Muscle of leg (tissue), 11 donors: Measurements from ENCODE around the gene TMC6. TPM values are rescaled to one million over a fixed set of nuclear protein-coding genes. Genes with fewer than 3 reads are reported as not detected.

ENCODE experiments used
- DNase-seq: peaks from one replicate; pipeline ENCODE4 v3.0.0; 2013
- H3K27ac ChIP-seq: one replicate; pipeline ENCODE4 v1.5.1; 2013; ENCODE audit warnings: mild to moderate bottlenecking, low read length, control low read depth
- H3K27me3 ChIP-seq: one replicate; pipeline ENCODE4 v1.6.1; 2013; ENCODE audit warnings: low read length; ENCODE audit not compliant: control insufficient read depth, insufficient read depth
- H3K36me3 ChIP-seq: one replicate; pipeline ENCODE4 v1.6.1; 2013; ENCODE audit warnings: low read length; ENCODE audit not compliant: control insufficient read depth, insufficient read depth
- H3K4me1 ChIP-seq: one replicate; pipeline ENCODE4 v1.6.1; 2013; ENCODE audit warnings: low read length; ENCODE audit not compliant: control insufficient read depth, insufficient read depth
- H3K4me3 ChIP-seq: one replicate; pipeline ENCODE4 v1.5.1; 2013; ENCODE audit warnings: low read length, control low read depth
- H3K9me3 ChIP-seq: replicated peaks from 2 replicates; pipeline ENCODE4 v1.6.1; 2013; ENCODE audit warnings: low read depth, low read length; ENCODE audit not compliant: control insufficient read depth
- WGBS: methylation state at CpG from one replicate; pipeline ENCODE4 v1.1.5; 2013; ENCODE audit warnings: missing lambda C conversion rate; ENCODE audit not compliant: insufficient coverage; 5-methylcytosine and 5-hydroxymethylcytosine counted together
- polyA plus RNA-seq, 8 donors: library from polyadenylated mRNA; unstranded; fragments of 120-200 nt; gene quantifications; one replicate each; pipeline versions ENCODE4 v1.2.1 to v1.2.3, GENCODE V29; 2013; ENCODE audit warnings: inconsistent platforms in 1 of 8, low replicate concordance in 1 of 8; ENCODE audit not compliant: insufficient read length in 8 of 8, insufficient read depth in 1 of 8
- total RNA-seq: library from RNA; stranded (reverse); fragments of 120-200 nt; gene quantifications from one replicate; pipeline ENCODE4 v1.2.4, GENCODE V29; 2013

Gene TMC6
- total and polyA plus RNA-seq, 9 donors: 21.6 to 40.7 (median 26.1) TPM

DNA sequence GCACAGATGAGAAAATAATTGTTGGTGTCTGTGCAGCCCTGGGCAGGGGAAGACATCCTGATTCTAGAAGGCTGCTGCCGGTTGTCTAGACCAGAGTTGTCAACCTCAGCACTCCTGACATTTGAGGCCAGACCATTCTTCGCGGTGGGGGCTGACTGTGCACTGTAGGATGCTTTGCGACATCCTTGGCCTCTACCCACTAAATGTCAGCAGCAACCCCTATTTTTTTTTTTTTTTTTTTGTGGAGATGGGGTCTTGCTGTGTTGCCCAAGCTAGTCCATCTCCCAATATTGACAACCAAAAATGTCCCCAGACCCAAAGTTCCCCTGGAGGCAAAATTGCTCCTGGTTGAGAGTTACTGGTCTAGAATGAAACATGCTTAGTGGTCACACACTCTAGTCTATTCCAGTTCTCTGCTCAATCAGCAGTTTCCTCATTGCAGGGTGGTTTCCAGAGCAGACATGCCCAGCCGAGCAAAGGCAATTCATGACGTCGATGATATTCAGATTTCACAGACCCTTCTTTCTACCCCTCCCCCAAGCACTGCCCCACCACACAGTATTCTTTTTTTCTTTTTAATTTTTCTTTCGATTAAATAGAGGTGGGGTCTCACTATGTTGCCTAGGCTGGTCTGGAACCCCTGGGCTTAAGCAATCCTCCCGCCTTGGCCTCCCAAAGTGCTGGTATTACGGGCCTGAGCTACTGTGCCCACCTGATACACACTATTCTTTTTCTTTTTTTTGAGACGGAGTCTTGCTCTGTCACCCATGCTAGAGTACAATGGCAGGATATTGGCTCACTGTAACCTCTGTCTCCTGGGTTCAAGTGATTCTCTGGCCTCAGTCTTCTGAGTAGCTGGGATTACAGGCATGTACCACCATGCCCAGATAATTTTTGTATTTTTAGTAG, 26.6 kb upstream of the TMC6 start:
- 77% methylated on average over 5 of the region's 11 CpGs for WGBS
- DNase-seq: no peak
- peaks cover 9% of the 10 kb centered on the region for H3K4me1 ChIP-seq
- H3K9me3 ChIP-seq: no peaks in the 10 kb centered on the region
- no peak overlapping the region for H3K4me3 ChIP-seq
- no peaks in the 10 kb centered on the region for H3K27me3 ChIP-seq
- H3K27ac ChIP-seq: no peak overlapping the region
- H3K36me3 ChIP-seq: no peaks in the 10 kb centered on the region

DNA sequence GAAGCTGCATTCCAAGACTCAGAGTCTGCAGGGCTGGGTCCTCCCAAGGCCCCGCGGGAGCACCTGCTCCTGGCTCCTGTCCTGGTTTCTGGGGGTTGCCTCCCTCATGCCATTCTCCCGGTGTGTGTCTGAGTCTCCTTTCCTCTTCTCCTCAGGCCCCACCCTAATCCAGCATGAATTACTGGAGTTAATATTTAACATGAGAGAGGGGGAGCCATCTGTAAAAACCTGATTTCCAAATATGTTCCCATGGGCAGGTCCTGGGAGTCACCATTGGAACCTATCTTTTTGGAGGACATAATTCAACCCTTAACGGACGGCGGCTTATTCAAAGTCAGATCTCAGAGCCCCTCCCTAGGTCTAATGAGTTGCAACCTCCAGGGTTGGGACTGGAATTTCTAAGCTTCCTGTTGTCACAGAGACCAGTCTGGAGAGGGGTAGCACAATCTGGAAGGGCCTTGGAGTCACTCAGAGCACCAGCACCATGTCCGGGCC, 23.0 kb upstream of the TMC6 start:
- 64% methylated on average over 4 of the region's 7 CpGs for WGBS
- Histone ChIP-seq H3K27ac (no peak overlapping the region), H3K36me3 (no peaks in the 10 kb centered on the region), H3K9me3 (no peaks in the 10 kb centered on the region), H3K27me3 (no peaks in the 10 kb centered on the region), H3K4me1 (peaks cover 17% of the 10 kb centered on the region), H3K4me3 (no peak overlapping the region)
- no peak for DNase-seq

DNA sequence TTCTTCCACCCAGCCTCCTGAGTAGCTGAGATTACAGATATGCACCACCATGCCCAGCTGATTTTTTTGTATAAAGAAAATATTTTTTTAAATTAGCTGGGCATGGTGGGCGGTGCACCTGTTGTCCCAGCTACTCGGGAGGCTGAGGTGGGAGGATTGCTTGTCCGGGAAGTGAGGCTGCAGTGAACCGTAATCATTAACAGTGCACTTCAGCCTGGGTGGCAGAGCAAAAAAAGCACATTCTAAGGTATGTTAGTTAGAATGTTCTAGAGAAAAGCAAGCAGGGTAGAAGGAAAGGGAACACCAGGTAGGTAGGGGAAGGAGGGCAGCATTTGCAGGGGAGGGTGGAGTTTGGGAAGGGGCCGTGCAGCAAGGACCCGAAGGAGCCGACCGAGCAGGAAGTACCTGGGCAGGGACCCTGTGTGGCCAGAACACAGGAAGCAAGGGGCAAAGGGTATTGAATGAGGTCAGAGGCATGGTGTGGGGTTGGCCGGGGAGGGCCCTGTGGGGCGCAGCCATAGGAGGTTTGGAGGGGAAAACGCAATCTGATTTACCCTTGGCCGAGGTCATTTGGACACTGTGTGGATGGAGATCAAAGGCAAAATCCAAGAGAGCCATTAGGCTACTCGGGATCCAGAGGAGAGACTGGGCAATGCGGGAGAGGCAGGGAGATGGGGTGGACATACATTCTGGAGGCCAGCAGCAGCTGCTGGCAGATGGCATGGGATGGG, 19.9 kb upstream of the TMC6 start:
- 51% methylated on average over 14 of the region's 14 CpGs for WGBS

DNA sequence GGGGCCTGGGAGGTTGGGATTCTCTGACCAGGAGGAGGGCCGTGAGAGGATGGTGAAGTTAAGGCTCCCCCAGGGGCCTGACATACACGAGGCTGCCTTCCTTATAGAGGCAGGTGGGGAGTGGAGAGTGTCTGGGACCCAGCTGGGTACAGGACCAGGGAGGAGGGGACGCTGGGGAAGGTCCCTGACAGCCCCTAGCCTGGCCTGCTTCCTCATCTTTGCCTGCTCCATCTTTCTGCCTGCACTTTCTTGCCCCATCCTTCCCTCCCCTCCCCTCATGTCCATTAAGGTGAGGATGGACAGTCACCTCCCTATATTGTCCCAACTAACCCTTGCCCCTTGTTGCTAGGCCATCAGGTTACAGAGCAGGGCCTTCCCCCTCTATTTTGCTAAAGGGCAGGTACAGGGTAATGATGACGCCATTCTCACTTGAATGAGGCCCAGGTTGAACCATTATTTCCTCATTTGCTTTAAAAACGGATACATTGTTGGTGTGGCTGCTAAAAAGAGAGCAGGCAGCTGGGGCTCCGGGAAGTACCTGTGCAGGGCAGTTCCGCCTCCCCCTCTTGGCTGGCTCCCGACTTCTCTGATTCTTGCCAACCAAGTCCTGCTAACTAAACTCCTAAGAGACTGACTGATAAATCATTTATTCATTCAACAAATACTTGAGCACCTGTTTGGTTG, 18.9 kb upstream of the TMC6 start:
- 68% methylated on average over 6 of the region's 8 CpGs for WGBS
- DNase-seq: no peak
- H3K27me3 ChIP-seq: no peaks in the 10 kb centered on the region
- H3K9me3 ChIP-seq: no peaks in the 10 kb centered on the region
- no peak overlapping the region for H3K4me3 ChIP-seq
- H3K27ac ChIP-seq: no peak overlapping the region
- H3K36me3 ChIP-seq: no peaks in the 10 kb centered on the region
- peaks cover 51% of the 10 kb centered on the region for H3K4me1 ChIP-seq

More for the DNA sequence above, 19.9 kb upstream of the TMC6 start:
- Histone ChIP-seq H3K4me3 (no peak overlapping the region), H3K9me3 (no peaks in the 10 kb centered on the region), H3K27me3 (no peaks in the 10 kb centered on the region), H3K27ac (no peak overlapping the region), H3K4me1 (peaks cover 45% of the 10 kb centered on the region), H3K36me3 (no peaks in the 10 kb centered on the region)
- no peak for DNase-seq

DNA sequence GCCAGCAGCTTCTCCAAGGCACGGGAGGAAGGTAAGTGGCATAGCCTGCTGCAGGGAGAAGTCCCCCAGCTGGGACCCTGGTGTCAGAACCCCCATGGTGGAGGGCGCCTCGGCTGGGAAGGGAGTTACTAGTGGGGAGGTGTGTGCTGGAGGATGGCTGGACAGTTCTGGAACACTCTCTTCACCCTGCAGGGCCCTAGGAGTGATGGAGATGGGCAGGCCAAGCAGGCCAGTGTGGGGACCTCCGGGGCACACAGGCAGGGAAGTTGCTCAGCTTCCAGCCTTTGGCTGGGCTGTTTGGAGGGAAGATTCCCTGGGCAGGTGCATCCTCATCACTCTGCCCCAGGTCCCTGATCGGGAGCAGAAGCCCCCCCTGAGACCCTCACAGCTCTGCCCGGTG, 18.3 kb upstream of the TMC6 start:
- DNase-seq: no peak
- Histone ChIP-seq H3K27ac (no peak overlapping the region), H3K4me1 (peaks cover 57% of the 10 kb centered on the region), H3K9me3 (no peaks in the 10 kb centered on the region), H3K4me3 (no peak overlapping the region), H3K36me3 (no peaks in the 10 kb centered on the region), H3K27me3 (no peaks in the 10 kb centered on the region)
- 70% methylated on average over 2 of the region's 6 CpGs for WGBS

DNA sequence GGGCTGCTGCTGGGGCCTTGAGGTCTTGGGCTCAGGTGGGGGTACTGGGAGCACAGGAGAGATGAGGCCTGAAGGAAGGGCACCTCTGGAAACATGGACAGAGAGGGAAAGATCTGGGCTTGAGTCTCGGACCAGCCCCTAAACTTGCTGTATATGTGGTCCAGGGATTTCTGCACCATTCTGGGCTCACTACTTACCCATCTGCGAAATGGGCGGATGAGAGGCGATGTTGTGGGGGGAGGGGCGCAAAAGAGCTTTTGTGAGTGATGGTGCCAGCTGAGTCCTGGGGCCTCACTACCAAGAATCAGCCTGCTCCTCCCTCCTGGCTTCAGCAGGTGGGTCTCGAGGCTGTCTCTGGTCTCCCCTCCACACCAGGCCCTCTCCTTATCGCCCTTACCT, 17.9 kb upstream of the TMC6 start:
- no peak for DNase-seq
- no peak overlapping the region for H3K27ac ChIP-seq
- no peak overlapping the region for H3K4me3 ChIP-seq
- no peaks in the 10 kb centered on the region for H3K36me3 ChIP-seq
- WGBS: 100% methylated on average over 1 of the region's 7 CpGs
- H3K4me1 ChIP-seq: peaks cover 57% of the 10 kb centered on the region
- no peaks in the 10 kb centered on the region for H3K27me3 ChIP-seq
- H3K9me3 ChIP-seq: no peaks in the 10 kb centered on the region

DNA sequence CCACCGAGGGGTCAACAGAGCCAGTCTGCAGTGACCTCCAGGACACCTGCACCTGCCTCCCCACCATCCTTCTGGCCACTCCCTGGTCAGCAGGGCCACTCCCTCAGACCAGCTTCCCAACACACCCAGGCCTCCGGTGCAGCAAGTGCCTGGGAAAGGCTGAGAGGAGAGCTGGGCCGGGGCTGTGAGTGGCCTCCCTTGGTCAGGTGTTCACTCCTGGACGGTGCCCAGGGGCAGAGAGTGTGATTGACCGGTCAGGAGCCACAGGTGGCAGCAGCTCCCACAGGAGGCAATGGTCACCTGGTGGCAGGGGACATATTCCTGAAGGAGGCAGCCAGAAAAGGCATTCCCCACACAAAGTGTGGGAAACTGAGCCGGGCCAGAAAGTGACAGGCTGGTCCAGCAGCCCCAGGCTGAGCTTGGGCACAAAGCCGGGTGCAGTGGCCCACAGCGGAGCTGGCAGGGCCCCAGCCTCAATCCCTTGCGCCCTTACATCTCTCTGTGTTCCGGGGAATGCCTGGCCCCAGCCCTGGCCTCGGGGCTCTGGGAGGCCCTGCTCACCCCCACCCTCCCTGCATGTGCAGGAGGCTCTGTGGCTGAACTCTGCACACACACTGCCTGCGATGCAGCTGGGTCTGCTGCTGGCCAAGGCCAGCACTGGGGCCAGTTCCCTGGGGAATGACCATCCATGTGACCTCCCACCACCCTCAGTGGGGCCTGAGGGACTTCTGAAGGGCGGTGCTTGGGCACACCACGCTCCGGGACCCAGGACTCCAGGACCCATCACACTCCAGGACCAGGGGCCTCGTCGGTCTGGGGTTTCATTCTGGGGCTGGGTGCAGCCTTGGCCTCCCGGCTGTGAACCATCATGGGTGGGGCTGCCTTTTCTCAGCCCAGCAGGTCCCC, 16.4 kb upstream of the TMC6 start:
- Histone ChIP-seq H3K36me3 (no peaks in the 10 kb centered on the region), H3K9me3 (no peaks in the 10 kb centered on the region), H3K4me3 (no peak overlapping the region), H3K4me1 (peaks cover 64% of the 10 kb centered on the region), H3K27me3 (no peaks in the 10 kb centered on the region), H3K27ac (peak overlapping the region; percentile 72)
- peak; percentile 86 for DNase-seq
- WGBS: 42% methylated on average over 17 of the region's 18 CpGs

DNA sequence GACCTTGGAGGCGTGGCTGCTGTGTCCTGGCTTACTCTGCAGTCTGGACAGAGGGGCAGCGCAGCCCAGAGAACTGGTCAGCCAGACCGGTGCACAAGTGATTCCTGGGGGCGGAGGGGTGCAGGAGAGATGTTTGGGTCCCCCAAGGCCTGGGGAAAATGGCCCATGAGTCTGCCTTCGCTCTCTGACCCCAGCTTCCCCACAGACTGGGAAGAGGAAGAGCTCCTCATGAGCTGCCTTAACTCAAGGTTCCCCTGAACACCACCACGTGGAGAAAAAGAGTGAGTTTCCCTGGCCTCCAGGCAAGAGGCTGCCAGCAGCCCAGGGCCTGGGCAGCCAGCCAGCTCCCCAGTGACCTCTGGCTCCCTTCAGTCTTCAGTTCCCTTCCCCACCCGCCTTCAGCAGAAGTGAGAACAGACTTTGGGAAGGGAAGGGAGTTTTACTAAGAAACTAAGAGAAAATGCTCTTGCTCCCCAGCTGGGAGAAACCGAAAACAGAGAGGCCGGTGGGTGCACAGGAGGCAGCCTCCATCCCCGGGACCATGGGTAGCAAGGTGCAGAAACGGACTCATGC, 15.7 kb upstream of the TMC6 start:
- Histone ChIP-seq H3K4me3 (no peak overlapping the region), H3K4me1 (peaks cover 64% of the 10 kb centered on the region), H3K27ac (peak overlapping the region; percentile 50), H3K27me3 (no peaks in the 10 kb centered on the region), H3K9me3 (no peaks in the 10 kb centered on the region), H3K36me3 (no peaks in the 10 kb centered on the region)
- WGBS: 40% methylated on average over 9 of the region's 11 CpGs
- peak; percentile 95 for DNase-seq
